Measurements from ENCODE around the gene LSS.

Gene LSS

GRCh38 chr21:46255758-46256337 is 27.3 kb upstream of the LSS start:
- Histone ChIP-seq H3K36me3 (ENCODE audit: control insufficient read depth in 1 of 2, insufficient read depth in 2 of 2, low read length in 2 of 2) (peaks cover 68 to 90% of the 10 kb centered on the region in 2 donors), H3K4me3 (ENCODE audit: low read depth in 1 of 2, low read length in 2 of 2) (no peak overlapping the region), H3K27ac (ENCODE audit: low read length) (no peak overlapping the region), H3K27me3 (ENCODE audit: low read depth, low read length) (no peaks in the 10 kb centered on the region), H3K9me3 (ENCODE audit: control insufficient read depth in 1 of 2, low read length in 2 of 2) (no peaks in the 10 kb centered on the region), H3K4me1 (ENCODE audit: control insufficient read depth in 1 of 2, insufficient read depth in 2 of 2, low read length in 2 of 2) (no peaks in the 10 kb centered on the region)

- Histone ChIP-seq H3K27ac (ENCODE audit: low read length) (no peak overlapping the region), H3K9me3 (ENCODE audit: control insufficient read depth in 1 of 2, low read length in 2 of 2) (no peaks in the 10 kb centered on the region), H3K27me3 (ENCODE audit: low read depth, low read length) (no peaks in the 10 kb centered on the region), H3K4me3 (ENCODE audit: low read depth in 1 of 2, low read length in 2 of 2) (no peak overlapping the region), H3K4me1 (ENCODE audit: control insufficient read depth in 1 of 2, insufficient read depth in 2 of 2, low read length in 2 of 2) (no peaks in the 10 kb centered on the region), H3K36me3 (ENCODE audit: control insufficient read depth in 1 of 2, insufficient read depth in 2 of 2, low read length in 2 of 2) (peaks cover 68 to 90% of the 10 kb centered on the region in 2 donors)
These were observed 26.6 kb upstream of the LSS start for GRCh38 chr21:46255166-46255565.

GRCh38 chr21:46254208-46254975 is 25.8 kb upstream of the LSS start:
- Histone ChIP-seq H3K36me3 (ENCODE audit: control insufficient read depth in 1 of 2, insufficient read depth in 2 of 2, low read length in 2 of 2) (peaks cover 75 to 94% of the 10 kb centered on the region in 2 donors), H3K27ac (ENCODE audit: low read length) (no peak overlapping the region), H3K4me1 (ENCODE audit: control insufficient read depth in 1 of 2, insufficient read depth in 2 of 2, low read length in 2 of 2) (no peaks in the 10 kb centered on the region), H3K4me3 (ENCODE audit: low read depth in 1 of 2, low read length in 2 of 2) (no peak overlapping the region), H3K9me3 (ENCODE audit: control insufficient read depth in 1 of 2, low read length in 2 of 2) (no peaks in the 10 kb centered on the region), H3K27me3 (ENCODE audit: low read depth, low read length) (no peaks in the 10 kb centered on the region)

GRCh38 chr21:46253610-46254124 is 25.1 kb upstream of the LSS start:
- H3K4me3 ChIP-seq (ENCODE audit: low read depth in 1 of 2, low read length in 2 of 2) = no peak overlapping the region
- peaks cover 71 to 96% of the 10 kb centered on the region in 2 donors for H3K36me3 ChIP-seq (ENCODE audit: control insufficient read depth in 1 of 2, insufficient read depth in 2 of 2, low read length in 2 of 2)
- no peaks in the 10 kb centered on the region for H3K27me3 ChIP-seq (ENCODE audit: low read depth, low read length)
- no peak overlapping the region for H3K27ac ChIP-seq (ENCODE audit: low read length)
- no peaks in the 10 kb centered on the region for H3K9me3 ChIP-seq (ENCODE audit: control insufficient read depth in 1 of 2, low read length in 2 of 2)
- no peaks in the 10 kb centered on the region for H3K4me1 ChIP-seq (ENCODE audit: control insufficient read depth in 1 of 2, insufficient read depth in 2 of 2, low read length in 2 of 2)

- Histone ChIP-seq H3K27ac (ENCODE audit: low read length) (no peak overlapping the region), H3K4me3 (ENCODE audit: low read depth in 1 of 2, low read length in 2 of 2) (no peak overlapping the region), H3K9me3 (ENCODE audit: control insufficient read depth in 1 of 2, low read length in 2 of 2) (no peaks in the 10 kb centered on the region), H3K36me3 (ENCODE audit: control insufficient read depth in 1 of 2, insufficient read depth in 2 of 2, low read length in 2 of 2) (peaks cover 69 to 94% of the 10 kb centered on the region in 2 donors), H3K27me3 (ENCODE audit: low read depth, low read length) (no peaks in the 10 kb centered on the region), H3K4me1 (ENCODE audit: control insufficient read depth in 1 of 2, insufficient read depth in 2 of 2, low read length in 2 of 2) (no peaks in the 10 kb centered on the region)
These were observed 24.3 kb upstream of the LSS start for GRCh38 chr21:46252840-46253239.

- H3K36me3 ChIP-seq (ENCODE audit: control insufficient read depth in 1 of 2, insufficient read depth in 2 of 2, low read length in 2 of 2) = peaks cover 65 to 91% of the 10 kb centered on the region in 2 donors
- H3K27ac ChIP-seq (ENCODE audit: low read length) = no peak overlapping the region
- no peaks in the 10 kb centered on the region for H3K9me3 ChIP-seq (ENCODE audit: control insufficient read depth in 1 of 2, low read length in 2 of 2)
These were observed 21.7 kb upstream of the LSS start for GRCh38 chr21:46250146-46250725.

GRCh38 chr21:46248827-46249226 is 20.3 kb upstream of the LSS start:
- Histone ChIP-seq H3K4me1 (ENCODE audit: control insufficient read depth in 1 of 2, insufficient read depth in 2 of 2, low read length in 2 of 2) (no peaks in the 10 kb centered on the region), H3K4me3 (ENCODE audit: low read depth in 1 of 2, low read length in 2 of 2) (no peak overlapping the region), H3K36me3 (ENCODE audit: control insufficient read depth in 1 of 2, insufficient read depth in 2 of 2, low read length in 2 of 2) (peaks cover 65 to 91% of the 10 kb centered on the region in 2 donors), H3K27ac (ENCODE audit: low read length) (no peak overlapping the region), H3K9me3 (ENCODE audit: control insufficient read depth in 1 of 2, low read length in 2 of 2) (no peaks in the 10 kb centered on the region), H3K27me3 (ENCODE audit: low read depth, low read length) (no peaks in the 10 kb centered on the region)

More at GRCh38 chr21:46250146-46250725, 21.7 kb upstream of the LSS start:
- no peaks in the 10 kb centered on the region for H3K4me1 ChIP-seq (ENCODE audit: control insufficient read depth in 1 of 2, insufficient read depth in 2 of 2, low read length in 2 of 2)
- H3K4me3 ChIP-seq (ENCODE audit: low read depth in 1 of 2, low read length in 2 of 2) = no peak overlapping the region
- no peaks in the 10 kb centered on the region for H3K27me3 ChIP-seq (ENCODE audit: low read depth, low read length)

- no peak overlapping the region for H3K4me3 ChIP-seq (ENCODE audit: low read depth in 1 of 2, low read length in 2 of 2)
- no peak overlapping the region for H3K27ac ChIP-seq (ENCODE audit: low read length)
- no peaks in the 10 kb centered on the region for H3K9me3 ChIP-seq (ENCODE audit: control insufficient read depth in 1 of 2, low read length in 2 of 2)
- H3K36me3 ChIP-seq (ENCODE audit: control insufficient read depth in 1 of 2, insufficient read depth in 2 of 2, low read length in 2 of 2) = peaks cover 65 to 91% of the 10 kb centered on the region in 2 donors
- no peaks in the 10 kb centered on the region for H3K4me1 ChIP-seq (ENCODE audit: control insufficient read depth in 1 of 2, insufficient read depth in 2 of 2, low read length in 2 of 2)
- H3K27me3 ChIP-seq (ENCODE audit: low read depth, low read length) = no peaks in the 10 kb centered on the region
These were observed 19.8 kb upstream of the LSS start for GRCh38 chr21:46248422-46248782.

- no peaks in the 10 kb centered on the region for H3K9me3 ChIP-seq (ENCODE audit: control insufficient read depth in 1 of 2, low read length in 2 of 2)
- H3K4me3 ChIP-seq (ENCODE audit: low read depth in 1 of 2, low read length in 2 of 2) = no peak overlapping the region
- H3K36me3 ChIP-seq (ENCODE audit: control insufficient read depth in 1 of 2, insufficient read depth in 2 of 2, low read length in 2 of 2) = peaks cover 65 to 91% of the 10 kb centered on the region in 2 donors
- H3K27ac ChIP-seq (ENCODE audit: low read length) = no peak overlapping the region
- no peaks in the 10 kb centered on the region for H3K27me3 ChIP-seq (ENCODE audit: low read depth, low read length)
- H3K4me1 ChIP-seq (ENCODE audit: control insufficient read depth in 1 of 2, insufficient read depth in 2 of 2, low read length in 2 of 2) = no peaks in the 10 kb centered on the region
These were observed 19.3 kb upstream of the LSS start for GRCh38 chr21:46247699-46248421.

- H3K9me3 ChIP-seq (ENCODE audit: control insufficient read depth in 1 of 2, low read length in 2 of 2) = no peaks in the 10 kb centered on the region
- H3K4me3 ChIP-seq (ENCODE audit: low read depth in 1 of 2, low read length in 2 of 2) = no peak overlapping the region
- peaks cover 75 to 89% of the 10 kb centered on the region in 2 donors for H3K36me3 ChIP-seq (ENCODE audit: control insufficient read depth in 1 of 2, insufficient read depth in 2 of 2, low read length in 2 of 2)
- no peak overlapping the region for H3K27ac ChIP-seq (ENCODE audit: low read length)
- H3K4me1 ChIP-seq (ENCODE audit: control insufficient read depth in 1 of 2, insufficient read depth in 2 of 2, low read length in 2 of 2) = no peaks in the 10 kb centered on the region
- no peaks in the 10 kb centered on the region for H3K27me3 ChIP-seq (ENCODE audit: low read depth, low read length)
These were observed 17.8 kb upstream of the LSS start for GRCh38 chr21:46246345-46246744.
